ENCODE data around the gene METTL15. TPM values are rescaled to one million over a fixed set of nuclear protein-coding genes. Genes with fewer than 3 reads are reported as not detected.

Gene METTL15
- total RNA-seq, 3 donors from 2014 or later (not counting 1 experiment from before 2014, with no cell fraction given), result 7.4 to 12.1 (median 9.1) TPM

DNA sequence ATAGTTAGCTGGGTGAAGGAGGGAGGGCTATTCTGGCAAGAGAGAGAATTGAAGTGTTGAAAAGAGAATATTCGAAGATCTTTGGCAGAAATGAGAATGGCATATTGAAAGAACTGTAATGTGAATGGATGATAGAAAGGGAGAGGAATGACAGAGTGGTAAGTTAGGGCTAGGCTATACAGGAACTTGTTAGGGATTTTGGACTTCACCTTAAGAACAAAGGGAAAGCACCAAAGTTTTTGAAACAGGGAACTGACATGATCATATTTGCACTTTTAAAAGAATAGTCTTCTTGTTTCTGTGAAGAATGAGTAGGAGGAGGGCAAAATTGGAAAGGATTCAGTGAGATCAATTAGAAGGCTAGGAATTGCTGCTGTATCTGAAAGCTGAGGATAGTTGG is 119.3 kb downstream of the METTL15 start:
- no peak for ATAC-seq
- peaks cover 4 to 5% of the 10 kb centered on the region in 2 donors for H3K4me1 Mint-ChIP-seq
- Histone ChIP-seq H3K4me3 (ENCODE audit: low read length) (no peak overlapping the region), H3K4me1 (ENCODE audit: control insufficient read depth, insufficient read depth, low read length) (no peaks in the 10 kb centered on the region), H3K27ac (ENCODE audit: low read length) (no peak overlapping the region), H3K27me3 (ENCODE audit: control insufficient read depth, insufficient read depth, low read length) (no peaks in the 10 kb centered on the region), H3K36me3 (ENCODE audit: control insufficient read depth, insufficient read depth, low read length) (no peaks in the 10 kb centered on the region), H3K9me3 (ENCODE audit: control insufficient read depth, insufficient read depth, low read length) (no peaks in the 10 kb centered on the region)
- no peak overlapping the region for H3K27ac Mint-ChIP-seq
- WGBS (ENCODE audit: insufficient coverage), result 97% methylated on average over 1 of the region's 1 CpG
- intact Hi-C loops (cut with micrococcal nuclease), result no loop called here
- H3K36me3 Mint-ChIP-seq, result no peaks in the 10 kb centered on the region
- no peak overlapping the region for H3K4me3 Mint-ChIP-seq
- no peaks in the 10 kb centered on the region for H3K9me3 Mint-ChIP-seq
- DNase-seq, result no peak
- no peaks in the 10 kb centered on the region for H3K27me3 Mint-ChIP-seq (ENCODE audit: low read depth in 2 of 2)
- TF ChIP-seq, protein P1, sequence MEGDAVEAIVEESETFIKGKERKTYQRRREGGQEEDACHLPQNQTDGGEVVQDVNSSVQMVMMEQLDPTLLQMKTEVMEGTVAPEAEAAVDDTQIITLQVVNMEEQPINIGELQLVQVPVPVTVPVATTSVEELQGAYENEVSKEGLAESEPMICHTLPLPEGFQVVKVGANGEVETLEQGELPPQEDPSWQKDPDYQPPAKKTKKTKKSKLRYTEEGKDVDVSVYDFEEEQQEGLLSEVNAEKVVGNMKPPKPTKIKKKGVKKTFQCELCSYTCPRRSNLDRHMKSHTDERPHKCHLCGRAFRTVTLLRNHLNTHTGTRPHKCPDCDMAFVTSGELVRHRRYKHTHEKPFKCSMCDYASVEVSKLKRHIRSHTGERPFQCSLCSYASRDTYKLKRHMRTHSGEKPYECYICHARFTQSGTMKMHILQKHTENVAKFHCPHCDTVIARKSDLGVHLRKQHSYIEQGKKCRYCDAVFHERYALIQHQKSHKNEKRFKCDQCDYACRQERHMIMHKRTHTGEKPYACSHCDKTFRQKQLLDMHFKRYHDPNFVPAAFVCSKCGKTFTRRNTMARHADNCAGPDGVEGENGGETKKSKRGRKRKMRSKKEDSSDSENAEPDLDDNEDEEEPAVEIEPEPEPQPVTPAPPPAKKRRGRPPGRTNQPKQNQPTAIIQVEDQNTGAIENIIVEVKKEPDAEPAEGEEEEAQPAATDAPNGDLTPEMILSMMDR (IDR thresholded peaks at IDR 0.05), result no peak

DNA sequence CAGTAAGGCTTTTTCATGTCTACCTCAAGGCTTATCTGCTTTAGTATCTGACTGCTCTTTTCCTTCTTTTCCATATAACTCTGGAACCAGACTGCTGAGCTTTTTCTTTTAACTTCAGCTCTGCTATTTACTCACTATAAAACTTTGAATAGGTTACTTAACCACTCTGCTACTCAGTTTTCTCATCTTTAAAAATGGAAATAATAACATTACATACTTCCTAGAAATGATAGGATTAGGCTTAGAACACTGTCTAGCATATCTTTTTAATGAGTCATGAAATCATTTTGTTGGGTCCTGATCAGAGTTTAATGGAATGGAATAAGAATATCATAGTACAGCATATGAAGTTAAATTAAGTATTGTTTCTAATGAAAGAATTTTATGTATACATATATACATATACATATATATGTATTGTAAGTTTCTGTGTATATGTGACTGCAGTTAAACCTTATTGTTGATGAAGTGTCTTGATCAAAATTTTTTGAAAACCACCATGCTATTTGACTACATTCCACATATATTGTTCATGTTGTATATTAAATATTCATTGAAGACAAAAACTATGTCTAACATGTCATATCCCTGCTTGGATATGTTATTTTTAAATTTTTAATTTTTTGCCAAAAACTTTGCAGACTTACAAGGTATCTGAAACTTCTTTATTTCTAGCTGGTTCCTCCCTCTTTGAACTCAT is 120.2 kb downstream of the METTL15 start:
- Histone ChIP-seq H3K9me3 (ENCODE audit: control insufficient read depth, insufficient read depth, low read length) (no peaks in the 10 kb centered on the region), H3K27me3 (ENCODE audit: control insufficient read depth, insufficient read depth, low read length) (no peaks in the 10 kb centered on the region), H3K4me1 (ENCODE audit: control insufficient read depth, insufficient read depth, low read length) (no peaks in the 10 kb centered on the region), H3K27ac (ENCODE audit: low read length) (no peak overlapping the region), H3K36me3 (ENCODE audit: control insufficient read depth, insufficient read depth, low read length) (no peaks in the 10 kb centered on the region), H3K4me3 (ENCODE audit: low read length) (no peak overlapping the region)
- no peaks in the 10 kb centered on the region for H3K36me3 Mint-ChIP-seq
- DNase-seq (no peak), ATAC-seq (no peak)
- TF ChIP-seq, protein P1 (IDR thresholded peaks at IDR 0.05), result no peak
- no peaks in the 10 kb centered on the region for H3K27me3 Mint-ChIP-seq (ENCODE audit: low read depth in 2 of 2)
- intact Hi-C loops (cut with micrococcal nuclease), result no loop called here
- H3K9me3 Mint-ChIP-seq, result no peaks in the 10 kb centered on the region
- no peak overlapping the region for H3K4me3 Mint-ChIP-seq
- no peak overlapping the region for H3K27ac Mint-ChIP-seq
- H3K4me1 Mint-ChIP-seq, result peaks cover 4 to 5% of the 10 kb centered on the region in 2 donors

DNA sequence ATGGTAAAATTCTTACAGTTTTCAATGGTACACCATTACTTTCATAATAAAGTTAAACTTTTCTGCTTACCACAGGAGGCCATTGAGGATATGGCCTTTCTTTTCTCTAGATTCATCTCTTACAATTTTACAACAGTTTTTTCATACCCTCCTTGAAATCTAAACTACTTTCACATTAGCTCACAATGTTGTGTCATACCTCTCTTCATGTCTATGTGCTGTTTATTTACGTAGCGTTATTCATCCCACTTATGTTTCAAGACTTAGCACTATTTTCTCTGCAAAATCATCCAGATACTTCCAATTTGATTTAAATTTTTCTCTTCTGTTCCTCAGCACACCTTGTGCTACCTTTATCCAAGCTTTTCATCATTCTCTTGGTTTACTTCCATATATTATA is 123.3 kb downstream of the METTL15 start:
- no peaks in the 10 kb centered on the region for H3K9me3 ChIP-seq (ENCODE audit: control insufficient read depth, insufficient read depth, low read length)
- ATAC-seq, result no peak
- peaks cover 4 to 5% of the 10 kb centered on the region in 2 donors for H3K4me1 Mint-ChIP-seq
- H3K4me1 ChIP-seq (ENCODE audit: control insufficient read depth, insufficient read depth, low read length), result no peaks in the 10 kb centered on the region
- 94% methylated on average over 2 of the region's 2 CpGs for WGBS (ENCODE audit: insufficient coverage)
- H3K27ac Mint-ChIP-seq, result peak overlapping the region in 1 of 2 donors; percentile 6
- DNase-seq, result no peak
- intact Hi-C loops (cut with micrococcal nuclease), result no loop called here
- TF ChIP-seq, protein P1 (IDR thresholded peaks at IDR 0.05), result no peak
- H3K36me3 ChIP-seq (ENCODE audit: control insufficient read depth, insufficient read depth, low read length), result no peaks in the 10 kb centered on the region
- H3K9me3 Mint-ChIP-seq, result no peaks in the 10 kb centered on the region
- H3K27me3 Mint-ChIP-seq (ENCODE audit: low read depth in 2 of 2), result no peaks in the 10 kb centered on the region
- no peaks in the 10 kb centered on the region for H3K36me3 Mint-ChIP-seq
- no peak overlapping the region for H3K4me3 ChIP-seq (ENCODE audit: low read length)
- no peak overlapping the region for H3K27ac ChIP-seq (ENCODE audit: low read length)
- no peak overlapping the region for H3K4me3 Mint-ChIP-seq
- no peaks in the 10 kb centered on the region for H3K27me3 ChIP-seq (ENCODE audit: control insufficient read depth, insufficient read depth, low read length)

DNA sequence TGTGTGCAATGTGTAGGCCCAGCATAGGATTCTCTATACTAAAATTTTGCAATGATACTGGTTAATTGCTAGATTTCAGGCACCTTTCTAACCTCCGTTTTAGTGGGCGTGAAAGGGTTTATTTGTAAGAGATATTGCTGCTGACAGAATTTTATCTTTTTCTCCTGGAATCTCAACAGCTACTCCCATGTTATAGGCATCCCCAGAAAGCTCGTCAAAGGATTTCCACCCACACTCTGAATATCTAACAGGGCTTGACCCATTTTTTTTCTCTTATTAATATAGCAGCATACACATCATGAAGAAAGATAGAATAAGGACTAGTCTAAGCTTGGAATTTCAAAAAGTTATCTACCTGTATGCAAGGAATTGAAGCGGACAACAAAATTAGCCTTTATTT is 124.5 kb downstream of the METTL15 start:
- Mint-ChIP-seq H3K4me1 (peaks cover 5 to 9% of the 10 kb centered on the region in 2 donors), H3K4me3 (no peak overlapping the region), H3K27me3 (ENCODE audit: low read depth in 2 of 2) (no peaks in the 10 kb centered on the region), H3K36me3 (no peaks in the 10 kb centered on the region), H3K9me3 (peaks cover 0 to 2% of the 10 kb centered on the region in 2 donors), H3K27ac (no peak overlapping the region)
- TF ChIP-seq, protein P1 (IDR thresholded peaks at IDR 0.05), result no peak
- no peaks in the 10 kb centered on the region for H3K4me1 ChIP-seq (ENCODE audit: control insufficient read depth, insufficient read depth, low read length)
- DNase-seq, result no peak
- H3K4me3 ChIP-seq (ENCODE audit: low read length), result no peak overlapping the region
- no peak for ATAC-seq
- no peak overlapping the region for H3K27ac ChIP-seq (ENCODE audit: low read length)
- WGBS (ENCODE audit: insufficient coverage), result 96% methylated on average over 3 of the region's 4 CpGs
- no peaks in the 10 kb centered on the region for H3K9me3 ChIP-seq (ENCODE audit: control insufficient read depth, insufficient read depth, low read length)
- intact Hi-C loops (cut with micrococcal nuclease), result no loop called here
- no peaks in the 10 kb centered on the region for H3K27me3 ChIP-seq (ENCODE audit: control insufficient read depth, insufficient read depth, low read length)
- no peaks in the 10 kb centered on the region for H3K36me3 ChIP-seq (ENCODE audit: control insufficient read depth, insufficient read depth, low read length)

All from natural killer cell (primary cell).